H7 (cell line): Measurements from ENCODE around the gene DUSP6. TPM values are rescaled to one million over a fixed set of nuclear protein-coding genes. Genes with fewer than 3 reads are reported as not detected.

Source experiments
- total RNA-seq: library from RNA; depleted of rRNA; stranded (reverse); fragments of >200 nt; shearing (Covaris generic); gene quantifications from 2 replicates; pipeline ENCODE4 v1.2.3, GENCODE V29; 2014; rRNA removed

Gene DUSP6
- total RNA-seq, 1 experiment from 2014 or later, result 112 TPM

Other genes starting within 250 kb of the DUSP6 start
- gene GALNT4, start 172.3 kb upstream of the DUSP6 start, total RNA-seq, result 1.7 and 2.1 TPM in 2 replicates
- gene POC1B, start 173.5 kb upstream of the DUSP6 start, total RNA-seq, result 22.6 and 27.7 TPM in 2 replicates